Osteoblast (primary cell): ENCODE results near the gene LRCOL1. TPM values are rescaled to one million over a fixed set of nuclear protein-coding genes. Genes with fewer than 3 reads are reported as not detected.

Experiments
- DNase-seq: peaks from one replicate; pipeline ENCODE4 v3.0.0; 2011; ENCODE audit warnings: low spot score, mixed read lengths; ENCODE audit not compliant: insufficient read length; ENCODE audit errors: missing footprints
- H2AFZ ChIP-seq: 2 replicates; pipeline ENCODE4 v1.6.0; 2011; ENCODE audit warnings: mild to moderate bottlenecking, low read length
- H3K27ac ChIP-seq: 2 replicates; pipeline ENCODE4 v1.5.1; 2011; ENCODE audit warnings: mild to moderate bottlenecking, low read depth, low read length, moderate library complexity
- H3K27me3 ChIP-seq: 2 replicates; pipeline ENCODE4 v1.6.0; 2012; ENCODE audit warnings: mild to moderate bottlenecking, control low read depth, inconsistent platforms, low read length, moderate library complexity; ENCODE audit not compliant: insufficient read depth
- H3K36me3 ChIP-seq: 2 replicates; pipeline ENCODE4 v1.5.1; 2011; ENCODE audit warnings: mild to moderate bottlenecking, low read length, control low read depth, moderate library complexity; ENCODE audit not compliant: insufficient read depth
- H3K4me1 ChIP-seq: 2 replicates; pipeline ENCODE4 v1.5.1; 2011; ENCODE audit warnings: mild to moderate bottlenecking, low read length, control low read depth, moderate library complexity; ENCODE audit not compliant: insufficient read depth
- H3K4me2 ChIP-seq: 2 replicates; pipeline ENCODE4 v1.6.0; 2011; ENCODE audit warnings: mild to moderate bottlenecking, low read length; ENCODE audit not compliant: insufficient read depth
- H3K4me3 ChIP-seq: fragments of 200-600 bp; sonication (generic); 3 replicates; pipeline ENCODE4 v1.5.1; 2012; ENCODE audit warnings: mild to moderate bottlenecking, low read length, inconsistent platforms; ENCODE audit not compliant: insufficient read depth
- H3K79me2 ChIP-seq: 2 replicates; pipeline ENCODE4 v1.6.0; 2012; ENCODE audit warnings: mild to moderate bottlenecking, low read length, control low read depth, inconsistent platforms; ENCODE audit not compliant: insufficient read depth
- H3K9me3 ChIP-seq: 2 replicates; pipeline ENCODE4 v1.5.1; 2011; ENCODE audit warnings: low read depth, low read length, control low read depth
- H4K20me1 ChIP-seq: 2 replicates; pipeline ENCODE4 v1.6.0; 2012; ENCODE audit warnings: mild to moderate bottlenecking, low read length, control low read depth; ENCODE audit not compliant: insufficient read depth
- CTCF ChIP-seq: IDR thresholded peaks from 2 replicates; pipeline ENCODE4 v1.5.1; 2011; ENCODE audit warnings: mild to moderate bottlenecking, low read depth, low read length, moderate library complexity; ENCODE audit errors: extremely low read depth
- total RNA-seq: library from RNA; depleted of rRNA; stranded (reverse); fragments of >200 nt; gene quantifications from 2 replicates; pipeline ENCODE4 v1.2.3, GENCODE V29; 2012

LRCOL1 gene
- total RNA-seq, 1 donor, result not detected

GRCh38 chr12:132618683-132619043, 8.3 kb upstream of the LRCOL1 start, which contains the start of gene P2RX2:
Gene P2RX2 (plus strand): TSS chr12:132618776. CDS start chr12:132618817, 41 bp downstream.
- Histone ChIP-seq H2AFZ (no peak within 1 kb of the TSS), H3K4me3 (no peak within 1 kb of the TSS), H3K4me1 (peaks cover 9% of the 10 kb centered on the region), H3K4me2 (no peak within 1 kb of the TSS), H3K27ac (no peak within 1 kb of the TSS), H3K27me3 (peaks cover 46% of the 10 kb centered on the region), H4K20me1 (no peaks in the 10 kb centered on the region), H3K9me3 (peaks cover 3% of the 10 kb centered on the region), H3K36me3 (no peaks in the 10 kb centered on the region), H3K79me2 (no peaks in the 10 kb centered on the region)
- DNase-seq, result peak; percentile 66
- TF ChIP-seq CTCF, result no peak

- H3K4me3 ChIP-seq, result no peak overlapping the region
- H3K4me2 ChIP-seq, result no peak overlapping the region
- H3K4me1 ChIP-seq, result peaks cover 9% of the 10 kb centered on the region
- DNase-seq, result peak; percentile 75
- H2AFZ ChIP-seq, result no peak overlapping the region
- H4K20me1 ChIP-seq, result no peaks in the 10 kb centered on the region
- no peak for TF ChIP-seq CTCF
- H3K27me3 ChIP-seq, result peaks cover 52% of the 10 kb centered on the region
- no peak overlapping the region for H3K27ac ChIP-seq
- H3K36me3 ChIP-seq, result no peaks in the 10 kb centered on the region
- H3K9me3 ChIP-seq, result peaks cover 3% of the 10 kb centered on the region
- no peaks in the 10 kb centered on the region for H3K79me2 ChIP-seq
These were observed 7.7 kb upstream of the LRCOL1 start for GRCh38 chr12:132617822-132618682.

GRCh38 chr12:132617135-132617701, 6.8 kb upstream of the LRCOL1 start:
- no peak overlapping the region for H3K4me3 ChIP-seq
- H3K36me3 ChIP-seq, result no peaks in the 10 kb centered on the region
- peaks cover 58% of the 10 kb centered on the region for H3K27me3 ChIP-seq
- no peak overlapping the region for H3K27ac ChIP-seq
- no peak overlapping the region for H3K4me2 ChIP-seq
- no peaks in the 10 kb centered on the region for H3K79me2 ChIP-seq
- peaks cover 3% of the 10 kb centered on the region for H3K9me3 ChIP-seq
- H2AFZ ChIP-seq, result no peak overlapping the region
- no peak for TF ChIP-seq CTCF
- H3K4me1 ChIP-seq, result peaks cover under 1% of the 10 kb centered on the region
- peak; percentile 73 for DNase-seq
- no peaks in the 10 kb centered on the region for H4K20me1 ChIP-seq

GRCh38 chr12:132615579-132616038, 5.2 kb upstream of the LRCOL1 start:
- no peak overlapping the region for H2AFZ ChIP-seq
- TF ChIP-seq CTCF, result no peak
- H3K9me3 ChIP-seq, result peaks cover 8% of the 10 kb centered on the region
- H3K27ac ChIP-seq, result no peak overlapping the region
- peaks cover 67% of the 10 kb centered on the region for H3K27me3 ChIP-seq
- H3K4me3 ChIP-seq, result no peak overlapping the region
- H3K79me2 ChIP-seq, result no peaks in the 10 kb centered on the region
- peak; percentile 88 for DNase-seq
- no peak overlapping the region for H3K4me2 ChIP-seq
- H3K4me1 ChIP-seq, result peaks cover 3% of the 10 kb centered on the region
- no peaks in the 10 kb centered on the region for H4K20me1 ChIP-seq
- H3K36me3 ChIP-seq, result no peaks in the 10 kb centered on the region
